H1 (cell line): Measurements from ENCODE around the gene ADGRF5. TPM values are rescaled to one million over a fixed set of nuclear protein-coding genes. Genes with fewer than 3 reads are reported as not detected.

Source experiments
- CTCF ChIA-PET: fragments of 300-600 bp; sonication (Branson Sonifier 250); formaldehyde crosslinking; loops from one replicate; lab custom pipeline; 2021; ENCODE audit not compliant: partially characterized antibody; lab: Charles Lee
- POLR2A ChIA-PET: fragments of 300-600 bp; sonication (Branson Sonifier 250); formaldehyde crosslinking; loops from one replicate; lab custom pipeline; 2021; ENCODE audit warnings: inconsistent platforms; ENCODE audit not compliant: partially characterized antibody; lab: Charles Lee
- DNase-seq, 2 experiments: peaks; one replicate each; pipeline versions ENCODE4 v3.0.0 to v3.0.0-alpha.2; 2010 to 2022; ENCODE audit warnings: low spot score in 2 of 2, low read depth in 1 of 2, mixed read lengths in 1 of 2
- FAIRE-seq: peaks from 2 replicates; lab custom pipeline; 2011; peaks lifted over from hg19 to GRCh38; lab: Jason Lieb, UNC
- H2AFZ ChIP-seq: 2 replicates; pipeline ENCODE4 v1.8.1; 2012; ENCODE audit warnings: low read length, inconsistent platforms
- H2AK5ac ChIP-seq: 2 replicates; pipeline ENCODE4 v1.6.1; 2013; ENCODE audit warnings: low read depth, low read length
- H2BK120ac ChIP-seq: replicated peaks from 2 replicates; pipeline ENCODE3; 2013; ENCODE audit warnings: low read depth, low read length, inconsistent platforms
- H2BK12ac ChIP-seq: 2 replicates; pipeline ENCODE4 v1.6.1; 2013; ENCODE audit warnings: low read depth, low read length
- H2BK15ac ChIP-seq: 2 replicates; pipeline ENCODE4 v1.6.1; 2013; ENCODE audit warnings: low read length
- H2BK20ac ChIP-seq: 2 replicates; pipeline ENCODE4 v1.6.1; 2013; ENCODE audit warnings: low read length
- H2BK5ac ChIP-seq: 2 replicates; pipeline ENCODE4 v1.6.1; 2013; ENCODE audit warnings: low read depth, low read length
- H3K14ac ChIP-seq: 2 replicates; pipeline ENCODE4 v1.6.1; 2013; ENCODE audit warnings: inconsistent platforms; ENCODE audit not compliant: insufficient read length
- H3K18ac ChIP-seq: 2 replicates; pipeline ENCODE4 v1.6.1; 2013; ENCODE audit warnings: low read length; ENCODE audit errors: extremely low read depth
- H3K23ac ChIP-seq: 2 replicates; pipeline ENCODE4 v1.6.1; 2013; ENCODE audit warnings: inconsistent platforms; ENCODE audit not compliant: insufficient read length
- H3K23me2 ChIP-seq: 2 replicates; pipeline ENCODE4 v1.6.1; 2013; ENCODE audit warnings: low read depth, low read length
- H3K27ac ChIP-seq: 2 replicates; pipeline ENCODE4 v1.6.1; 2011; ENCODE audit warnings: low read depth, low read length, inconsistent platforms
- H3K27me3 ChIP-seq, 4 experiments: replicated peaks in 1 of 4; 1 replicate in 1 of 4; 2 replicates in 3 of 4; pipeline versions ENCODE4 v1.6.1 to v1.8.1; 2011 to 2013; ENCODE audit warnings: low read length in 3 of 4, mild to moderate bottlenecking in 3 of 4, inconsistent platforms in 2 of 4, mixed read lengths in 2 of 4, moderate library complexity in 1 of 4; ENCODE audit not compliant: control insufficient read depth in 3 of 4, insufficient read depth in 3 of 4; ENCODE audit errors: extremely low read depth in 1 of 4
- H3K36me3 ChIP-seq, 4 experiments: 2 replicates each; pipeline versions ENCODE4 v1.6.1 to v1.8.1; 2011 to 2013; ENCODE audit warnings: mild to moderate bottlenecking in 4 of 4, low read length in 3 of 4, moderate library complexity in 2 of 4, control low read depth in 1 of 4, inconsistent platforms in 1 of 4; ENCODE audit not compliant: insufficient read depth in 4 of 4, control insufficient read depth in 2 of 4
- H3K4ac ChIP-seq: replicated peaks from 2 replicates; pipeline ENCODE3; 2013; ENCODE audit warnings: low read length, low read depth, mixed read lengths, inconsistent platforms; ENCODE audit not compliant: insufficient read length
- H3K4me1 ChIP-seq, 4 experiments: replicated peaks in 1 of 4; 1 replicate in 1 of 4; 2 replicates in 3 of 4; pipeline versions ENCODE4 v1.6.1 to v1.8.1; 2011 to 2013; ENCODE audit warnings: low read length in 3 of 4, inconsistent platforms in 2 of 4, mixed read lengths in 1 of 4; ENCODE audit not compliant: insufficient read depth in 4 of 4, control insufficient read depth in 3 of 4
- H3K4me2 ChIP-seq, 2 experiments: 2 replicates each; pipeline versions ENCODE4 v1.6.1 to v1.8.1; 2011 to 2013; ENCODE audit warnings: low read depth in 2 of 2, low read length in 2 of 2, control low read depth in 1 of 2, inconsistent platforms in 1 of 2, mild to moderate bottlenecking in 1 of 2; ENCODE audit not compliant: insufficient read depth in 1 of 2
- H3K4me3 ChIP-seq, 4 experiments: fragments of 200-600, 300-600 bp in 1 of 4; sonication (generic), shearing (Covaris generic), sonication (Bioruptor Twin) in 1 of 4; 2 replicates each; pipeline versions ENCODE4 v1.5.1 to v1.8.1; 2011 to 2016; ENCODE audit warnings: low read length in 4 of 4, low read depth in 3 of 4, control low read depth in 2 of 4, inconsistent platforms in 2 of 4, mild to moderate bottlenecking in 2 of 4, mixed read lengths in 1 of 4, moderate library complexity in 1 of 4; ENCODE audit not compliant: insufficient read depth in 2 of 4; ENCODE audit errors: extremely low read depth in 1 of 4
- H3K56ac ChIP-seq: replicated peaks from 2 replicates; pipeline ENCODE3; 2013; ENCODE audit warnings: low read depth, mild to moderate bottlenecking, mixed read lengths, low read length, inconsistent platforms; ENCODE audit not compliant: insufficient read length
- H3K79me1 ChIP-seq: 2 replicates; pipeline ENCODE4 v1.6.1; 2013; ENCODE audit warnings: low read depth, low read length, control low read depth
- H3K79me2 ChIP-seq, 2 experiments: 2 replicates each; pipeline versions ENCODE4 v1.6.1 to v1.8.1; 2012 to 2013; ENCODE audit warnings: low read length in 2 of 2, mild to moderate bottlenecking in 2 of 2, inconsistent platforms in 1 of 2; ENCODE audit not compliant: insufficient read depth in 2 of 2, control insufficient read depth in 1 of 2
- H3K9ac ChIP-seq, 4 experiments: replicated peaks in 1 of 4; 1 replicate in 1 of 4; 2 replicates in 3 of 4; pipeline versions ENCODE4 v1.6.1 to v1.8.1; 2011 to 2013; ENCODE audit warnings: low read depth in 3 of 4, low read length in 3 of 4, control low read depth in 2 of 4, mild to moderate bottlenecking in 2 of 4, moderate library complexity in 2 of 4, inconsistent platforms in 1 of 4; ENCODE audit errors: extremely low read depth in 1 of 4
- H3K9me3 ChIP-seq, 2 experiments: 2 replicates each; pipeline versions ENCODE4 v1.6.1 to v1.8.1; 2012 to 2013; ENCODE audit warnings: mild to moderate bottlenecking in 2 of 2, moderate library complexity in 2 of 2, control low read depth in 1 of 2, inconsistent platforms in 1 of 2, low read depth in 1 of 2, low read length in 1 of 2, mixed read lengths in 1 of 2; ENCODE audit not compliant: insufficient read depth in 2 of 2
- H4K20me1 ChIP-seq, 2 experiments: replicated peaks in 1 of 2; 2 replicates each; pipeline versions ENCODE3 to v1.8.1; 2011 to 2013; ENCODE audit warnings: inconsistent platforms in 2 of 2, low read length in 2 of 2, mild to moderate bottlenecking in 1 of 2; ENCODE audit not compliant: insufficient read depth in 2 of 2, control insufficient read depth in 1 of 2
- H4K5ac ChIP-seq: 2 replicates; pipeline ENCODE4 v1.6.1; 2013; ENCODE audit warnings: low read length, low read depth, mixed read lengths, inconsistent platforms; ENCODE audit not compliant: insufficient read length
- H4K8ac ChIP-seq: 2 replicates; pipeline ENCODE4 v1.8.0; 2013; ENCODE audit warnings: mild to moderate bottlenecking, moderate library complexity, low read length, inconsistent platforms; ENCODE audit not compliant: insufficient read depth; ENCODE audit errors: extremely low read depth
- H4K91ac ChIP-seq: replicated peaks from 2 replicates; pipeline ENCODE3; 2013; ENCODE audit warnings: low read length, mixed read lengths, inconsistent platforms; ENCODE audit not compliant: insufficient read length
- CBX8 ChIP-seq: fragments of 300-800, 300-1000 bp; sonication (generic); IDR thresholded peaks from 2 replicates; pipeline ENCODE4 v1.7.1; 2016; ENCODE audit warnings: low read depth, low read length, borderline replicate concordance
- EZH2 ChIP-seq: fragments of 200-600 bp; sonication (generic); IDR thresholded peaks from 2 replicates; pipeline ENCODE4 v1.7.1; 2012; ENCODE audit warnings: low read depth, mild to moderate bottlenecking, moderate library complexity, low read length, inconsistent platforms; ENCODE audit not compliant: severe bottlenecking
- FOSL1 ChIP-seq: IDR thresholded peaks from 2 replicates; pipeline ENCODE4 v1.6.1; 2011; ENCODE audit warnings: mild to moderate bottlenecking, low read depth, low read length, moderate library complexity; ENCODE audit not compliant: insufficient read depth
- KDM1A ChIP-seq: fragments of 200-600, 300-600 bp; sonication (generic); IDR thresholded peaks from 2 replicates; pipeline ENCODE4 v1.7.1; 2016; ENCODE audit warnings: mild to moderate bottlenecking, low read length, borderline replicate concordance
- RFX5 ChIP-seq: IDR thresholded peaks from 2 replicates; pipeline ENCODE4 v1.6.1; 2011; ENCODE audit warnings: low read depth, low read length, improper control_type of control experiment, borderline replicate concordance
- SIN3A ChIP-seq, 2 experiments: IDR thresholded peaks in 1 of 2; conservative IDR thresholded peaks in 1 of 2; 2 replicates each; pipeline ENCODE4 v1.6.1; 2011 to 2012; ENCODE audit warnings: low read length in 2 of 2, improper control_type of control experiment in 1 of 2, low read depth in 1 of 2, mild to moderate bottlenecking in 1 of 2
- SP1 ChIP-seq: IDR thresholded peaks from 2 replicates; pipeline ENCODE4 v1.6.1; 2011; ENCODE audit warnings: low read depth, low read length
- SP2 ChIP-seq: IDR thresholded peaks from 2 replicates; pipeline ENCODE4 v1.6.1; 2012; ENCODE audit warnings: mild to moderate bottlenecking, low read length, inconsistent platforms
- SP4 ChIP-seq: IDR thresholded peaks from 2 replicates; pipeline ENCODE4 v1.6.1; 2012; ENCODE audit warnings: low read length, inconsistent platforms
- WGBS, 2 experiments: shearing (Covaris generic) in 1 of 2; methylation state at CpG; one replicate each; pipeline versions ENCODE4 v1.1.6 to v1.1.7; 2013 to 2015; ENCODE audit warnings: low lambda C conversion rate in 2 of 2, mixed read lengths in 2 of 2, inconsistent platforms in 1 of 2, low coverage in 1 of 2, missing lambda C conversion rate in 1 of 2; ENCODE audit not compliant: insufficient replicate concordance in 2 of 2, insufficient coverage in 1 of 2, insufficient read length in 1 of 2; ENCODE audit errors: extremely low coverage in 1 of 2, missing lambda C conversion rate in 1 of 2; 5-methylcytosine and 5-hydroxymethylcytosine counted together
- polyA plus RNA-seq, 7 experiments: library from polyadenylated mRNA; depleted of rRNA in 3 of 7; stranded (reverse) in 5 of 7; unstranded in 2 of 7; fragments of >200 nt in 5 of 7; fragments of 200-250 nt in 2 of 7; gene quantifications; 1 replicate in 5 of 7; 2 replicates in 1 of 7; 4 replicates in 1 of 7; pipeline versions ENCODE4 v1.2.1 to v1.2.3, GENCODE V29; 2011 to 2013; ENCODE audit warnings: missing spikeins in 2 of 7, mixed read lengths in 2 of 7
- total RNA-seq: library from RNA; stranded (reverse); fragmentation: NEBNext Ultra II Directional; extraction: Animal tissue kit (Norgen Biotek cat#: 25700); gene quantifications from 2 replicates; pipeline ENCODE4 v1.2.1, GENCODE V29; 2021
- TF ChIP-seq, protein P1 (sequence below): IDR thresholded peaks from 2 replicates; pipeline ENCODE4 v1.6.1; 2011; ENCODE audit warnings: low read length, improper control_type of control experiment
- TF ChIP-seq, protein P2 (sequence below): IDR thresholded peaks from 2 replicates; pipeline ENCODE4 v1.6.1; 2012; ENCODE audit warnings: low read length, inconsistent platforms

Gene ADGRF5
- total and polyA plus RNA-seq, 2 of the 8 experiments (the other 6 are each of a cell fraction or from before 2014, with no cell fraction given), result 0.06 TPM; not detected in 1

- Histone ChIP-seq H4K5ac (no peak overlapping the region), H3K9ac (no peak overlapping the region), H2BK20ac (no peak overlapping the region), H3K36me3 (no peaks in the 10 kb centered on the region; a peak in 1 of 8 replicates), H3K4me2 (no peak overlapping the region), H4K91ac (no peak overlapping the region), H3K56ac (no peak overlapping the region), H3K79me1 (no peaks in the 10 kb centered on the region), H2AK5ac (no peak overlapping the region), H2BK5ac (no peak overlapping the region), H2AFZ (no peak overlapping the region), H2BK12ac (no peak overlapping the region), H3K4ac (no peak overlapping the region), H3K79me2 (no peaks in the 10 kb centered on the region), H3K4me3 (no peak overlapping the region), H3K14ac (no peak overlapping the region), H4K20me1 (no peaks in the 10 kb centered on the region), H3K27me3 (no peaks in the 10 kb centered on the region), H2BK15ac (no peak overlapping the region), H3K18ac (no peak overlapping the region), H4K8ac (no peak overlapping the region), H3K23me2 (no peaks in the 10 kb centered on the region), H2BK120ac (no peak overlapping the region), H3K9me3 (peaks cover 7 to 13% of the 10 kb centered on the region in 2 experiments), H3K27ac (no peak overlapping the region), H3K23ac (no peak overlapping the region), H3K4me1 (no peaks in the 10 kb centered on the region; a peak in 1 of 7 replicates)
- TF ChIP-seq RFX5 (no peak), EZH2 (no peak), SP4 (no peak), SP2 (no peak), SP1 (no peak), CBX8 (no peak), FOSL1 (no peak), SIN3A (conservative IDR thresholded peaks at IDR 0.05 in 1 of 2, IDR thresholded peaks at IDR 0.05 in 1 of 2; ENCODE audit: low read depth in 1 of 2, low read length in 2 of 2) (no peak), KDM1A (no peak)
- TF ChIP-seq, protein P1, sequence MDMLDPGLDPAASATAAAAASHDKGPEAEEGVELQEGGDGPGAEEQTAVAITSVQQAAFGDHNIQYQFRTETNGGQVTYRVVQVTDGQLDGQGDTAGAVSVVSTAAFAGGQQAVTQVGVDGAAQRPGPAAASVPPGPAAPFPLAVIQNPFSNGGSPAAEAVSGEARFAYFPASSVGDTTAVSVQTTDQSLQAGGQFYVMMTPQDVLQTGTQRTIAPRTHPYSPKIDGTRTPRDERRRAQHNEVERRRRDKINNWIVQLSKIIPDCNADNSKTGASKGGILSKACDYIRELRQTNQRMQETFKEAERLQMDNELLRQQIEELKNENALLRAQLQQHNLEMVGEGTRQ, result no peak
- TF ChIP-seq, protein P2, sequence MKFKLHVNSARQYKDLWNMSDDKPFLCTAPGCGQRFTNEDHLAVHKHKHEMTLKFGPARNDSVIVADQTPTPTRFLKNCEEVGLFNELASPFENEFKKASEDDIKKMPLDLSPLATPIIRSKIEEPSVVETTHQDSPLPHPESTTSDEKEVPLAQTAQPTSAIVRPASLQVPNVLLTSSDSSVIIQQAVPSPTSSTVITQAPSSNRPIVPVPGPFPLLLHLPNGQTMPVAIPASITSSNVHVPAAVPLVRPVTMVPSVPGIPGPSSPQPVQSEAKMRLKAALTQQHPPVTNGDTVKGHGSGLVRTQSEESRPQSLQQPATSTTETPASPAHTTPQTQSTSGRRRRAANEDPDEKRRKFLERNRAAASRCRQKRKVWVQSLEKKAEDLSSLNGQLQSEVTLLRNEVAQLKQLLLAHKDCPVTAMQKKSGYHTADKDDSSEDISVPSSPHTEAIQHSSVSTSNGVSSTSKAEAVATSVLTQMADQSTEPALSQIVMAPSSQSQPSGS, result no peak
- POLR2A ChIA-PET, result no interaction called here
- DNase-seq (no peak), FAIRE-seq (no peak)
- CTCF ChIA-PET, result interaction anchor here (0.6 to 1.1 kb wide), 3 partner anchors 11 to 623 kb away, joined by 3 to 5 read pairs (median 4); partner anchors contain the start of gene ADGRF1
- 74% methylated on average over 2 of the region's 2 CpGs; no CpG with 5 or more reads in 1 of the 2 experiments for WGBS, 2 experiments
Observed at GRCh38 chr6:46838033-46838432, 83.7 kb downstream of the ADGRF5 start.
